GM18502 (cell line): ENCODE data around the gene PRKCZ.

ENCODE experiments used
- ATAC-seq: cut with Tn5 transposase; IDR thresholded peaks from one replicate; pipeline ENCODE4 v1.9.1; 2021; ENCODE audit warnings: mild to moderate bottlenecking; ENCODE audit not compliant: unreplicated experiment, poor library complexity

Gene PRKCZ

DNA sequence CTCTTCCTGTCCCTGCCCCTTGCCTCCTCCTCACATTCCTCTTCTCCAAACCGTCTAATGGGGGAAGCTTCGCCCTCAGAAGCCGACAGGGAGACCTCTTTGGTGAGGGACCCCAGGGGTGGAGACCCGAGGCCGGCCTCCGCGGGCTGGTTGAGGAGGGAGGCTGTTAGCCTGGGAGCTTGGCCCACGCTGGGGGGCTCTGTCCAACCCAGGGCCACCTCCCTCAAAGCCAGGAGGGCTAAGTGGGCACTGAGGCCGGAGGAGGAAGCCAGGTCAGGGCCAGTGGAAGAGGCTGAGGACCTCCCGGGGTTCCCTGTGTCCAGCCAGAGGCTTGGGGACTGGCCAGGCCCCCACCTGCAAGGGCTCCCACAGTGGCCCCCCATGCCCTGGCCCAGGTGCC, 25.8 kb upstream of the PRKCZ start:
- ATAC-seq: no peak

DNA sequence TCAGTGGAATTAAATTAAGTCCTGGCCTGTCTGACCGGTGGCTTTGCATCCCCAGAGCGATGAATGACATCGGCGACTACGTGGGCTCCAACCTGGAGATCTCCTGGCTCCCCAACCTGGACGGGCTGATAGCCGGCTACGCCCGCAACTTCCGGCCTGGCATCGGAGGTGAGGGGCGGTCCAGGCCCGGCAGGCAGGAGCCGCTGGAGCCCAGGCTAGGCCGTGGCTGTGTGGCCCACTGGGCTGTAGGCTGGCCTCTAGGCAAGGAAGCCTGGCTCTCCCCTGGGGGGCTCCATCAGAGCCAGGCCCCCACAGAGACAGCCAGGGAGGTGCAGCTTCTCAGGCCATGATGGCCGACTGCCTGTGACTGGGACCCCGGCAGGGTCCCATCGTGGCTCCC, 25.3 kb upstream of the PRKCZ start:
- no peak for ATAC-seq

DNA sequence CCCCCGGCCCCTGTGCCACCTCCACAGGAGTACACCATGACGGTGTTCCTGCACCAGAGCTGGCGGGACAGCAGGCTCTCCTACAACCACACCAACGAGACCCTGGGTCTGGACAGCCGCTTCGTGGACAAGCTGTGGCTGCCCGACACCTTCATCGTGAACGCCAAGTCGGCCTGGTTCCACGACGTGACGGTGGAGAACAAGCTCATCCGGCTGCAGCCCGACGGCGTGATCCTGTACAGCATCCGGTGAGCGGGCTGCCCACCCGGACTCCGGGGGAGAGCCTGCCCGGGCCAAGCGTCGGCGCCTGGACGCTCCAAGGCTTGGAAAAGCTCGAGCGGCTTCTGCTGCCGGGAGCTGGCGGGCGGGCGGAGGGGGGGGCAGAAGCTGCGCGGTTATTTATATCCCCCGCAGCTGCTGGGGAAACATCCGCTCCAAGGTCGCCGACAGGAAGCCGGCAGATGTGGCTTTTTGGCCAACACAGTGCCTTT, 24.7 kb upstream of the PRKCZ start:
- ATAC-seq: no peak

DNA sequence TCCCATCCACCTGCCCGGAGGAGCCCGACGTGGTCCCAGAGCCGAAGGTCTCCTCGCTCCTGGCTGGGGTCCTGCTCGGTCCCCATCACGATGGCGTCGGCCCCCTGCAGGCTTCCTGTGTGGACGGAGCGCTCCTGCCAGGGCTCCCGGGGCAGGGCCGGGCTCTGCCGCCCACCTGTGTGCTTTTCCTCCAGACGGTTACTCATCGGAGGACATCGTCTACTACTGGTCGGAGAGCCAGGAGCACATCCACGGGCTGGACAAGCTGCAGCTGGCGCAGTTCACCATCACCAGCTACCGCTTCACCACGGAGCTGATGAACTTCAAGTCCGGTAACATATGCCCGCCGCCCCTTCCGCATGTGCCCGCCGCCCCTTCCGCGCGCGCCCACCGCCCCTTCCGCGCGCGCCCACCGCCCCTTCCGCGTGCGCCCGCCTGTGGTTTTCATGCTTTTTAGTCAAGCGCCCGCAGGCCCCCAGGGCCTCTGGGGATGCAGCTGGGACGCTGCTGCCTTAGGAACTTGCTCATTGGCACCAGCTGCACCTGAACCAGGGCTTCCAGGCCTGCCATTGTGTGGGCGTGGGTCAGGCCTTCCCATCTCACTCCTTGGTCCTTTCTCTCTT, 22.1 kb upstream of the PRKCZ start:
- ATAC-seq: no peak

DNA sequence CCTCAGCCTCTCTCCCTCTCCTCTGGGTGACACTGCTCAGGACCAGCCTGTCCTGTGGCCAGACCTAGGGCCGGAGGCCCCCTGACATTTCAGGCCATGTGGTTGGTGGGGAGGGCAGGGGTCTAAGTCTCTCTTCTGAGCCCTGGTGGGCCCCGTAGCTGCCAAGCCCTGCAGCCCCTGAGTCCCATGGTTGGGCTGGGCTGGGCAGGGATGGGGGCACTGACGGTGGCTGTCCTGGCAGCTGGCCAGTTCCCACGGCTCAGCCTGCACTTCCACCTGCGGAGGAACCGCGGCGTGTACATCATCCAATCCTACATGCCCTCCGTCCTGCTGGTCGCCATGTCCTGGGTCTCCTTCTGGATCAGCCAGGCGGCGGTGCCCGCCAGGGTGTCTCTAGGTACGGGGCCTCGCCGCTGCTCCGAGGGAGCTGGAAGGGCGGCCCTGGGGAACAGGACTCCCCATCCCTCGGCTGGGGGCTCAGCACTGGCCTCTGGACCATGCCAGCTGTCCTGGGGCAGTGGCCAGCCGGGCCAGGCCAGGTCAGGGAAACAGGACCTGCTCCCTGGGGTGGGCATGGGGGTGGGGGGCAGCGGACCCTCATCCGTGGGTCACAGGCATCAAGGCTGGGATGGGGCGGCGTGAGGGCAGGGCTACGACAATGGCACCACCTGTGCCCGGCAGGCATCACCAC, 21.2 kb upstream of the PRKCZ start:
- ATAC-seq: no peak

DNA sequence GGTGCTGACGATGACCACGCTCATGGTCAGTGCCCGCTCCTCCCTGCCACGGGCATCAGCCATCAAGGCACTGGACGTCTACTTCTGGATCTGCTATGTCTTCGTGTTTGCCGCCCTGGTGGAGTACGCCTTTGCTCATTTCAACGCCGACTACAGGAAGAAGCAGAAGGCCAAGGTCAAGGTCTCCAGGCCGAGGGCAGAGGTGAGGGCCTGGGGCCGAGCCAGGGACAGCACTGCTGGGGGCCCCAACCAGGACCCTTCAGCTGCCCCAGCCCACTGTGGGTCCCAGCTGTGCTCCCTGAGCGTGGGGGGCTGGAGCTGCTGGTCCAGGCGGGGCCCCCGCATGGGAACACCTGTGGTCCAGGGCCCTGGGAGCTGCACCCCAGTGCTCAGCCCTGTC, 20.6 kb upstream of the PRKCZ start:
- no peak for ATAC-seq

DNA sequence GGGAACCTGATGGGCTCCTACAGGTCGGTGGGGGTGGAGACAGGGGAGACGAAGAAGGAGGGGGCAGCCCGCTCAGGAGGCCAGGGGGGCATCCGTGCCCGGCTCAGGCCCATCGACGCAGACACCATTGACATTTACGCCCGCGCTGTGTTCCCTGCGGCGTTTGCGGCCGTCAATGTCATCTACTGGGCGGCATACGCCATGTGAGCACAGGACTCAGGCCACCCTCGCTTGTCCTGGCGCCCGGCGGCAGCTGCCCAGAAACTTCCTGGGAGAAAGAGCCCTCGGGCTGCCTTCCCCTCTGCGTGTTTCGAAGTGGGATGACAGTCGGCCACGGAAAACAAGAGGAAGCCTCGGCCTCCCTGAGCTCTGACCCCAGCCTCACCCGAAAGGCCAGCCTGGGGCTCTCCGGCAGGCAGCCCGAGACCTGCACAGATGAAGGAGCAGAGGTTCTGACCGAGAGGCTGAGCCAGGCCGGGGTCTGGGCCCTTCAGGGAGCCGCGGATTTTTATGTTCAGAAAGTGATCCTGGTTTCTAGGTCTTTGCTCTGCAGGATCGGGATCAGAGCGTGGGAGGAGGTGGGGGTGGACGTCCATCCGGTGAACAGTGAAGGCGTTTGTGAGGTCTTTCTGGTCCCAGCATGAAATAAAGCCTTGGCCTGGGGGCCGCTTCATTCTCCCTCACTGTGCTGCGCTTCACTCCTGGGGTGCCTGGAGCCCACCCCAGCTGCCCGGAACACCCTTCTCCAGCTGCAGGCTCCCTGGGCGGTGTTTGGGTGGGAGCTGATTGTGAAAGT, 19.9 kb upstream of the PRKCZ start:
- ATAC-seq: no peak

DNA sequence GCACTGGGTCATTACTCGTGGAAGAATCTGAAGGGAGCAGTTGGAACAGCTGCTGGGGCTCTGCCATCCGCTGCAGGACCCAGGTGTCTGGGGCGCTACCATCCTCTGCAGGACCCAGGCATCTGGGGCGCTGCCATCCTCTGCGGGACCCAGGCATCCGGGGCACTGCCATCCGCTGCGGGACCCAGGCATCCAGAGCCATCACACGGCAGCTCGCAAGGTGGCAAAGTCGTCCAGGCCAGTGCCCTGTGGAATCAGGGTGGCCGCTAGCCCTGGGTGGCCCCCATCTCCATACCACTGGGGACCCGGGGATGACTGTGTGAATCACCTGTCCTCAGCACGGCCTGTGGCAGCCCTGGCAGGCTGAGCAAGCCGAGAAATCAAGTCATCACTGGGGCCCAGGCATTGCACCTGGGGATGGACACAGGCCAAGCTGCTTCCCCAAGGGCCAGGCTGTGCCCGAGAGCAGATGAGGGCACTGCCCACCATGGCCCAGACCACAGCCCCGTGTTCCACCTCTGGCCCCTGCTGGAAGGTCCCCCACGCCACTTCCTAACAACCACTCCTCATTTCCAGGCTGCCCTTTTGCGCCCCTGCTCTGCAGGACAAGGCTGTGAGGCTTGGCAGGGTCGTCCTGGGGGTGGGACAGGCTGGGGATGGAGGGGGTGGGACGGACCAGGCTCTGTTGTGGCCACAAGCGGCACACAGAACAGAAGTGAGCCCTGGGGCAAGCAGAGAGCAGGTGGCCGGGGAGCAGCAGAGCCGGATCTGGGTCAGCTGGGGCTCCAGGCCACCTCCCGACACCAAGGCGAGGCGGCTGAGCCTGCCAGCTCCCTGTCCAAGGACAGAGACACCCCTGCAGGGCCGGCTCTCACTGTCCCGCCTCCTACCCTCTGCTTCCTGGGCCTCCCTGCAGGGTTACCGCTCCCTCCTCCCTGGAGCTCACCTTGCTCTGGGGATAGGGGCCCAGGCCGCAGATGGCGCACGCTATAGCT, 18.4 kb upstream of the PRKCZ start:
- no peak for ATAC-seq

DNA sequence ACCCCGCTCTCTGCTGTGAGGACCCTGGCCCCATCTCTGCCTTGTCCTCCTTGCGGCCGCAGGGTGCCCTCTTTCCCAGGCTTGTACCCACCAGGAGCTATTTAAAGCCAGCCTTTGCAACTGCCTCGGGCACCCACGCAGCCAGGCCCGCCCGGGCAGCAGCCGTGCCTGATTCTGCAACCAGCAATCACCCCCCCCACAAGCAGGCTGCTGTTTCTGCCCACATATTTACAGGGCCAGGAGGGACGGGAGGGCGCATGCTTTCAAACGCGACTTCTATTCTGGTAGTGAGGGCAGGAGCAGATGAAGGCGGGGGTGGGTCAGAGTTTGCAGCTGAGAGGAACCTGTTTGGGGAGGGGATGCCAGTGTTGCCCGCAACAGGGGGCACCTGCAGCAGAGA, 17.5 kb upstream of the PRKCZ start:
- ATAC-seq: no peak

DNA sequence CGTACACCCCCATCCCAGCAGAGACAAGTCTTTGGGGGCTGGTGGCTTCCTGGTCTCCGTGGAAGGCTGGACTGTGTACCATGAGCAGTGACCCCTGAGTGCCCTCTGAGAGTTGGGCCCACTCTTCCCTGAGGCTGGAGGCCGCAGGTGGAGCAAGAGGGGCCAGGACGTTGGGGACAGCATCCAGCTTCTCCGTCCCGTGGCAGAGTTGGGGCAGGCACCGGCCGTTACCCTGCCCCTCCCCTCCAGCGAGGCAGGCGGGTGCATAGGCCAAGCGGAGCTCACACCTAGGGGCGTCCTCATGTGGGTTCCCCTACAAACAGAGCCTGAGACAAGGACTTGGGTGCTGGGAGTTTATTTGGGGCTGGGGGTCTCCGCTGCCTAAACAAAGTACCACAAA, 17.0 kb upstream of the PRKCZ start:
- no peak for ATAC-seq

DNA sequence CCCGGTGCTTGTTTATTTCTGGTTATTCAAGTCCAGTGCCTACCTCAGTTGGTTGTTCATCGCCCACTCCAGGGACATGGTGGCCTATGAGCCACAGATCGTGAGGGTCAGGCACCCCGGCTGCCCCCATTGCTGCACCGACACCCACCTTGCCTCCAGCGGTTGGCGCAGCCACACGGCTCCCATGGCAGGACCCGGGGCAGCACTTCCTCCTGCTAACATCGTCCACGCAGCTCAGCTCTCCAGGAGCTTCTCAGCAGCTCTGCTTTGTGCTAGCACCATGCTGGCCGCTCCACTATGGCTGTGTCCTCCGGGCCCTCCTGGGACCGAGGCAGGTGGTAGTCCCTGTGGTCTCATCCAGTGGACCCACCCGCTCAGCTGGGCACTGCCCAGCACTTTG, 13.9 kb upstream of the PRKCZ start:
- no peak for ATAC-seq

DNA sequence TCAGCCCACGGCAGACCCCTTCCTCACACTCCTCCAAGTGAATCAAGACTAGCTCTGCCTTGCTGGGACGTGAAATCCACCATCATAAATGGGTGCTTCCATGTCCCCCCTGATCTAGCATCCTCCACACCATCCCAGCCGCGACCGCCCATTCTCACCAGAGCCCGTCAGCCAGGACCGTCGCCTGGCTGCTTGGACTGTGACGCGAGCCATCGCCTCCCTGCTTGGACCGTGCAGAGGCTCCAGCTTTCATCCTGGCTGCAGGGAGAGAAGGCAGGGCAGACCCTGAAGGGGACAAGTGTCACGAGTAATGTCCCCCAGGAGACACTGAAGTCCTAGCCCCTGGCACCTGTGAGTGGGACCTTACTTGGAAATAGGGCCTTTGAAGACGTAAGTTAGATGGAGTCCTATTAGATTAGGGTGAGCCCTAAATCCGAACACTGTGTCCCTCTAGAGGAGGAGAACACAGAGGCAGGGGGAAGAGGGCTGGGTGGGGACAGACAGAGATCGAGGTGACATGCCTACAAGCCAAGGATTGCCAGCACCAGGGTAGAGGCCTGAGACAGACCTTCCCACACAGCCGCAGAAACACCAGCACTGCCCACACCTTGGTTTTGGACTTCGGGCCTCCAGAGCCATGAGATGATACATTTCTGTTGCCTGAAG, 12.8 kb upstream of the PRKCZ start:
- no peak for ATAC-seq

DNA sequence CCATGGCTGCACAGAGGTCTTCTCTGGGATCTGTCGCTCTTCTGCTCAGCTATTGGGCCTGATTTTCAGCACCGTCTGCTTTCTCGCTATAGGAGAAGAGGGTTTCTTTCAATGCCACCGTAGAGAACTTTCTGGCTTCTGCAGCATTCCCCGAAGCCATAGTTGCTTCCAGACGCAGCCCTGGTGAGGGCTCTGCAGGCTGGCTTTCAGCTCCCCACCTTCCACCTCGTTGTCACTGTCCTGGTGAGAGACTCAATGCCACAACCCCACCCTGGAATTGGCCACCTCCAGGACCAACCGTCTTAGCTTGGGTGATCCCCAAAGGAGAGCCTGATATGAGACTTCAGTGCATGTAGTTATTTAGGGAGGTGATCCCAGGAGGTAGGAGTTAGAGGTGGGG, 12.0 kb upstream of the PRKCZ start:
- no peak for ATAC-seq

DNA sequence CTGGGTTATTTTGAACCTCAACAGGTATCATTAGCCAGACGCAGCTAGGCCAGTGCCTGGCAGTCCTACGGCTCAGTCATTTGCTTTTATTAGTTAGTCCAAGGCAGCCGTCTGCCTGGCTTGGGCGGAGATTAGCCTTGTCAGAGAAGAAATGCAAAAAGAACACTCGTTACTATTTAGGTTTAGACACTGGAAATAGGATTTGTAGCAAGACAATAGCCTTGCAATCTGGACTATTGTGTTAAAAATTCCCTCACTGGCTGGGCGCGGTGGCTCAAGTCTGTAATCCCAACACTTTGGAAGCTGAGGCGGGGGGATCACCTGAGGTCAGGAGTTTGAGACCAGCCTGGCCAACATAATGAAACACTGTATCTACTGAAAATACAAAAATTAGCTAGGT, 11.0 kb upstream of the PRKCZ start:
- no peak for ATAC-seq

DNA sequence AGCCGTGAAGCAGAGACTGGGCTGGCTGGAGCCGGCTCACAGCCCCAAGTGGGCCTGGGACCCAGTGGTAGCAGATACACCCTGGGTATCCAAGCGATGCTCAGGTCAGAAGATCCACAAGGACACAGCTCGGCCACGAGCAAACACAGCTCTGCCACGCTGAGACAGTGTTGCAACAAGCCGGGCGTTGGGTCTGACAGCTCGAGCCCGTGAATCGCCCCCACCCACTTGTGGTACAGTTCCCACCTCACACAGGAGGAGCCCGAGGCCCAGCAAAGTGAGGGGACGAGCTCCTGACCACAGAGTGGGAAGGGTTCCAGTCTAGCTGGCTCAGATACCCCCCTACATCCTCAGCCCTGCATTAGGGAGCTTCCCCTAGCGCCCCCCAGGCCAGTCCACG, 8.9 kb upstream of the PRKCZ start:
- ATAC-seq: no peak

DNA sequence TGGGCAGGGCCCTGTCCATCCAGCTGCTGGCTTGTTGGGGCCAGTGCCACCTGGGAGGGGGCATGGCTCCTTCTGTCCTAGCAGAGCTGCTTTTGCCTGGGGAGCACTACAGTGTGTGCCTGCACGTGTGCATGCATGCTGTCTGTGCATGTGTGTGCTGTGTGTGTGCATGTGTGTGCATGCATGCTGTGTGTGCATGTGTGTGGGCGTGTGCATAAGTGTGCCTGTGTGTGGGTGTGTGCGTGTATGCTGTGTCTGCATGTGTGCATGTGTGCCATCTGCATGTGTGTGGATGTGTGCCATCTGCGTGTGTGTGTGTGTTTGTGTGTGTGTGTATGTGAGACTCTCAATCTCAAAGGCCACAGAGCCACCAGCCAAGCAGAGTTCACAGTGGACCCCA, 8.3 kb upstream of the PRKCZ start:
- ATAC-seq: no peak

DNA sequence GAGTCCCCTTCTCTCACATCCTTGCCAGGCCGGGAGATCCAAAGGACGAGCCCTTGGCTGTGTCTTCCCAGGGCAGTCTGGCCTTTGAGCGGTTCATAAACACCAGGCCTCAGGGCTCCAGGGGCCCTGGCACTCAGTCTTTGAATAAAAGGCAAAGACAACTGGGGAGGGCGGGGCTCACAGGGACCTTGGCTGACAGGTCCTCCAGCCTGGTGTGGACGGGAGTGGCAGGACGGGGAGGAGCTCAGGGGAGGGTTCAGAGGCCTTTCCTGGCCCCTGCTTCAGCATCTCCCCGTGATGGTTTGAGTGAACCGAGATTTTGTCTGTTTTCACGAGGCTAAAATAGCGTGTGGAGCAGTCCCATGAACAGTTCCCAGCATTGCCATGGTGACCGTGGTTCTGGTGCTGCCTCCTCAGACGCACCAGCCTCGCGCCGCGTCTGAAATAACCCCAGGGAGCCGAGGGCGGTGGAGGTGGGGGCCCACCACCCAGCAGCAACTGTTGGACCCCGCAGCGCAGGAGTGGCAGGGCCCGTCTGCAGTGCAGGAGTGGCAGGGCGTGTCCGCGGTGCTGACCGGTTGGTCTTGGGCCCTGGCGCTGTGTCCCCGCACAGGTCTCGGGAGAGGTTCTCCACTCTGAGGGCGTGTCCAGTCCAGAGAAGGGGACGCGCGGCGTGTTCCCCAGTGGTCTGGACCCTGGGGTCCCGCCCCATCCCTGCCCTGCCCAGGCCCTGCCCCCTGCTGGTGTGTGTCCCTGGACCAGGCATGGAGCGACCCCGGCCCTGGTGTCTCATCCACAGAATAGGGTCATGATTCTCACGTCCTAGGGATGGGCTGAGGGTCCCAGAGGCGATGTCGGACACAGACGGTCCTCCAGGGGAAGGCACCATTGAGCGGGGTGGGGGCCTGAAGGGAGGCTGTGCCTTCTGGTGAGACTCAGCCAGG, 7.1 kb upstream of the PRKCZ start:
- ATAC-seq: no peak

DNA sequence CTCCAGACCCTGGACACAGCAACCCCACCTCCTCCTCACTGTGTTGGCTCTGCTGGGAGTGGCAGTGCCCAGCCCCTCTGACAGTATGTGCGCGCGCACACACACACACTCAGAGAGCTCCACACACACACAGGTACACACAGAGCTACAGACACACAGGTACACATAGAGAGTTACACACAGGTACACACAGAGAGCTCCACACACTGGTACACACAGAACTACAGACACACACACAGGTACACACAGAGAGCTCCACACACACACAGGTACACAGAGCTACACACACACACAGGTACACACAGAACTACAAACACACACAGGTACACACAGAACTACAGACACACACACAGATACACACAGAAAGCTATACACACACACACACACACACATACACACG, 6.3 kb upstream of the PRKCZ start:
- ATAC-seq: no peak
